Endothelial cell of umbilical vein (primary cell): ENCODE data around the gene TENM4. TPM values are rescaled to one million over a fixed set of nuclear protein-coding genes. Genes with fewer than 3 reads are reported as not detected.

ENCODE experiments used
- BruUV-seq: library from RNA; stranded (reverse); fragments of 400-500 nt; replicated peaks from 2 replicates; lab custom pipeline; 2021; lab: Mats Ljungman, UMichigan
- CTCF ChIA-PET: fragments of 300-600, 350-600 bp; sonication (Branson Sonifier 250); formaldehyde crosslinking; loops from one replicate; lab custom pipeline; 2021; ENCODE audit warnings: antibody characterized with exemption, inconsistent platforms; lab: Charles Lee
- POLR2A ChIA-PET: fragments of 300-600, 350-600 bp; sonication (Branson Sonifier 250); formaldehyde crosslinking; loops from one replicate; lab custom pipeline; 2021; ENCODE audit warnings: antibody characterized with exemption, inconsistent platforms; lab: Charles Lee
- DNase-seq: peaks from one replicate; pipeline ENCODE4 v3.0.0-alpha.2; 2011; ENCODE audit warnings: low read depth, low spot score
- FAIRE-seq: peaks from 2 replicates; lab custom pipeline; 2011; peaks lifted over from hg19 to GRCh38; lab: Jason Lieb, UNC
- H2AFZ ChIP-seq: 2 replicates; pipeline ENCODE4 v1.6.0; 2012; ENCODE audit warnings: low read depth, low read length, control low read depth, inconsistent platforms
- H3K27ac ChIP-seq: 2 replicates; pipeline ENCODE4 v1.5.1; 2011; ENCODE audit warnings: low read depth, mild to moderate bottlenecking, control low read depth, low read length, moderate library complexity; ENCODE audit not compliant: insufficient read depth
- H3K27me3 ChIP-seq, 2 experiments: 2 replicates each; pipeline versions ENCODE4 v1.6.0 to v1.6.1; 2011; ENCODE audit warnings: low read length in 2 of 2, mixed read lengths in 1 of 2; ENCODE audit not compliant: control insufficient read depth in 2 of 2, insufficient read depth in 2 of 2
- H3K36me3 ChIP-seq, 2 experiments: 2 replicates in 1 of 2; 3 replicates in 1 of 2; pipeline ENCODE4 v1.5.1; 2011; ENCODE audit warnings: low read length in 2 of 2, mild to moderate bottlenecking in 1 of 2, moderate library complexity in 1 of 2; ENCODE audit not compliant: control insufficient read depth in 2 of 2, insufficient read depth in 2 of 2; ENCODE audit errors: extremely low read depth in 1 of 2
- H3K4me1 ChIP-seq: 3 replicates; pipeline ENCODE4 v1.5.1; 2011; ENCODE audit warnings: mild to moderate bottlenecking, low read length; ENCODE audit not compliant: control insufficient read depth, insufficient read depth; ENCODE audit errors: extremely low read depth
- H3K4me2 ChIP-seq: 2 replicates; pipeline ENCODE4 v1.6.1; 2011; ENCODE audit warnings: low read length, control low read depth, mixed read lengths; ENCODE audit not compliant: insufficient read depth
- H3K4me3 ChIP-seq, 3 experiments: fragments of 200-600 bp in 1 of 3; sonication (generic), shearing (Covaris generic) in 1 of 3; replicated peaks in 1 of 3; 2 replicates each; pipeline ENCODE4 v1.5.1; 2011 to 2016; ENCODE audit warnings: control low read depth in 3 of 3, low read length in 3 of 3, mild to moderate bottlenecking in 2 of 3, inconsistent platforms in 1 of 3, low read depth in 1 of 3, moderate library complexity in 1 of 3; ENCODE audit not compliant: insufficient read depth in 1 of 3
- H3K79me2 ChIP-seq: 2 replicates; pipeline ENCODE4 v1.6.0; 2012; ENCODE audit warnings: low read length, inconsistent platforms; ENCODE audit not compliant: control insufficient read depth, insufficient read depth
- H3K9ac ChIP-seq: replicated peaks from 2 replicates; pipeline ENCODE3; 2011; ENCODE audit warnings: low read length, control low read depth; ENCODE audit not compliant: insufficient read depth; ENCODE audit errors: extremely low read depth
- H3K9me1 ChIP-seq: replicated peaks from 3 replicates; pipeline ENCODE4 v1.6.0; 2011; ENCODE audit warnings: mild to moderate bottlenecking, low read length; ENCODE audit not compliant: control insufficient read depth, insufficient read depth; ENCODE audit errors: extremely low read depth
- H3K9me3 ChIP-seq: replicated peaks from 2 replicates; pipeline ENCODE4 v1.5.1; 2012; ENCODE audit warnings: low read length, inconsistent platforms; ENCODE audit not compliant: control insufficient read depth, insufficient read depth
- H4K20me1 ChIP-seq: replicated peaks from 2 replicates; pipeline ENCODE3; 2011; ENCODE audit warnings: mild to moderate bottlenecking, low read length; ENCODE audit not compliant: control insufficient read depth, insufficient read depth; ENCODE audit errors: extremely low read depth
- EZH2 ChIP-seq: IDR thresholded peaks from 2 replicates; pipeline ENCODE4 v1.6.1; 2012; ENCODE audit warnings: borderline replicate concordance, low read depth, mild to moderate bottlenecking, moderate library complexity, low read length, inconsistent platforms; ENCODE audit not compliant: severe bottlenecking
- FOS ChIP-seq: IDR thresholded peaks from 2 replicates; pipeline ENCODE4 v1.6.1; 2011; ENCODE audit warnings: mild to moderate bottlenecking, low read length, moderate library complexity, borderline replicate concordance; ENCODE audit not compliant: insufficient read depth
- GATA2 ChIP-seq: IDR thresholded peaks from 2 replicates; pipeline ENCODE4 v1.7.0; 2011; ENCODE audit warnings: low read depth, mild to moderate bottlenecking, moderate library complexity, mixed read lengths, low read length; ENCODE audit not compliant: insufficient read length, insufficient read depth
- JUN ChIP-seq: IDR thresholded peaks from 2 replicates; pipeline ENCODE4 v1.6.1; 2011; ENCODE audit warnings: borderline replicate concordance, low read depth; ENCODE audit not compliant: insufficient read length, insufficient read depth
- MYC ChIP-seq: IDR thresholded peaks from one replicate; pipeline ENCODE4 v1.6.1; 2011; ENCODE audit warnings: mild to moderate bottlenecking, low read depth, low read length
- POLR2A ChIP-seq: IDR thresholded peaks from 2 replicates; pipeline ENCODE4 v1.6.1; 2012; ENCODE audit warnings: low read depth, mild to moderate bottlenecking, control low read depth, low read length
- POLR2AphosphoS5 ChIP-seq: IDR thresholded peaks from 2 replicates; pipeline ENCODE4 v1.6.1; 2012; ENCODE audit warnings: low read depth, mild to moderate bottlenecking, control low read depth, low read length, moderate library complexity; ENCODE audit not compliant: insufficient read depth
- dilution Hi-C: fragments of 300-500 bp; cut with MboI; formaldehyde crosslinking; loops from one replicate; pipeline ENCODE4 v1.15.0; 2019; ENCODE audit warnings: low sequenced_read_pairs; ENCODE audit not compliant: extremely low pct_ligation_motif_present
- intact Hi-C: fragments of 100-400 bp; cut with micrococcal nuclease; formaldehyde crosslinking; loops from one replicate; pipeline ENCODE4 v1.10.0; 2022
- polyA plus RNA-seq, 4 experiments: library from polyadenylated mRNA; depleted of rRNA in 3 of 4; stranded (reverse) in 3 of 4; unstranded in 1 of 4; fragments of >200 nt; gene quantifications; 2 replicates each; pipeline versions ENCODE4 v1.2.1 to v1.2.3, GENCODE V29; 2011 to 2012; ENCODE audit warnings: missing spikeins in 1 of 4
- total RNA-seq: library from RNA; stranded (reverse); gene quantifications from 2 replicates; pipeline ENCODE4 v1.2.3, GENCODE V29; 2021
- TF ChIP-seq, protein P1 (sequence below): IDR thresholded peaks from 2 replicates; pipeline ENCODE4 v1.6.1; 2011; ENCODE audit not compliant: insufficient read depth, insufficient read length
- TF ChIP-seq, protein P2 (sequence below), 2 donors: IDR thresholded peaks; 1 replicate in 1 of 2; 2 replicates in 1 of 2; pipeline ENCODE4 v1.5.1; 2011; ENCODE audit warnings: low read length in 2 of 2, mild to moderate bottlenecking in 2 of 2, moderate library complexity in 2 of 2, control low read depth in 1 of 2, inconsistent platforms in 1 of 2, low read depth in 1 of 2; ENCODE audit not compliant: insufficient read depth in 1 of 2; ENCODE audit errors: extremely low read depth in 1 of 2

TENM4 gene
- total and polyA plus RNA-seq, 2 donors (not counting 3 experiments of a cell fraction or from before 2014, with no cell fraction given): 0.06 to 0.27 TPM

DNA sequence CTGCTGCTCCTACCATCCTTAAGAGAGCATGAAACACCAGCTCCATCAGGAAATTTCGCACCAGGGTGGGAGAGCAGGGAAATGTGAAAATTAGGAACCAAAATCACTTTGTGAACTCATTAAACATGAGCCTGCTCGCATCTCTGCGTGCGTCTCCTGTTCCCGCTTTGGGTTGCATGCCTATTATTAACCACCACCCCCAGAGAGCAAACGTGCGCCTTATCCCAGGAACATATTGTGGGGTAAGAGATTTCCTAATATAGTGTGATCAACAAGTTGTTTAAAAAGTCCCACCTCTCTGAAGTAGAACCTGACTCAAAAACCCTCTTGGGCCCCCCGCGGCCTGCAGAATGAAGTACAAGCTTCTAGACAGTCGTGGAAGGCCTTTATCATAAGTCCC, 115.0 kb downstream of the TENM4 start:
- H3K27ac ChIP-seq: no peak overlapping the region
- TF ChIP-seq, protein P1, sequence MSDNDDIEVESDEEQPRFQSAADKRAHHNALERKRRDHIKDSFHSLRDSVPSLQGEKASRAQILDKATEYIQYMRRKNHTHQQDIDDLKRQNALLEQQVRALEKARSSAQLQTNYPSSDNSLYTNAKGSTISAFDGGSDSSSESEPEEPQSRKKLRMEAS: no peak
- TF ChIP-seq JUN (no peak), POLR2A (no peak), GATA2 (no peak), EZH2 (no peak), POLR2AphosphoS5 (no peak), MYC (no peak), FOS (no peak)
- TF ChIP-seq, protein P2, sequence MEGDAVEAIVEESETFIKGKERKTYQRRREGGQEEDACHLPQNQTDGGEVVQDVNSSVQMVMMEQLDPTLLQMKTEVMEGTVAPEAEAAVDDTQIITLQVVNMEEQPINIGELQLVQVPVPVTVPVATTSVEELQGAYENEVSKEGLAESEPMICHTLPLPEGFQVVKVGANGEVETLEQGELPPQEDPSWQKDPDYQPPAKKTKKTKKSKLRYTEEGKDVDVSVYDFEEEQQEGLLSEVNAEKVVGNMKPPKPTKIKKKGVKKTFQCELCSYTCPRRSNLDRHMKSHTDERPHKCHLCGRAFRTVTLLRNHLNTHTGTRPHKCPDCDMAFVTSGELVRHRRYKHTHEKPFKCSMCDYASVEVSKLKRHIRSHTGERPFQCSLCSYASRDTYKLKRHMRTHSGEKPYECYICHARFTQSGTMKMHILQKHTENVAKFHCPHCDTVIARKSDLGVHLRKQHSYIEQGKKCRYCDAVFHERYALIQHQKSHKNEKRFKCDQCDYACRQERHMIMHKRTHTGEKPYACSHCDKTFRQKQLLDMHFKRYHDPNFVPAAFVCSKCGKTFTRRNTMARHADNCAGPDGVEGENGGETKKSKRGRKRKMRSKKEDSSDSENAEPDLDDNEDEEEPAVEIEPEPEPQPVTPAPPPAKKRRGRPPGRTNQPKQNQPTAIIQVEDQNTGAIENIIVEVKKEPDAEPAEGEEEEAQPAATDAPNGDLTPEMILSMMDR (IDR thresholded peaks at IDR 0.05; ENCODE audit: extremely low read depth in 1 of 2, insufficient read depth in 1 of 2, low read depth in 1 of 2, low read length in 2 of 2): no peak
- no peak overlapping the region for H2AFZ ChIP-seq
- BruUV-seq: no TSS peak
- H3K9me3 ChIP-seq: no peaks in the 10 kb centered on the region
- H3K4me3 ChIP-seq: no peak overlapping the region
- FAIRE-seq: no peak
- no peak overlapping the region for H3K4me2 ChIP-seq
- H3K79me2 ChIP-seq: no peaks in the 10 kb centered on the region
- intact Hi-C loops: no loop called here
- H4K20me1 ChIP-seq: no peaks in the 10 kb centered on the region
- ChIA-PET POLR2A (no interaction called here), CTCF (no interaction called here)
- no peaks in the 10 kb centered on the region for H3K9me1 ChIP-seq
- no peaks in the 10 kb centered on the region for H3K27me3 ChIP-seq
- no peak overlapping the region for H3K9ac ChIP-seq
- no peak for DNase-seq
- H3K36me3 ChIP-seq: no peaks in the 10 kb centered on the region
- dilution Hi-C loops: no loop called here
- no peaks in the 10 kb centered on the region for H3K4me1 ChIP-seq
